Mesodermal cell (in vitro differentiated cells): ENCODE data around the gene VRK1. TPM values are rescaled to one million over a fixed set of nuclear protein-coding genes. Genes with fewer than 3 reads are reported as not detected.

Experiments used
- H3K27ac ChIP-seq: 2 replicates; pipeline ENCODE4 v1.7.0; 2013; ENCODE audit warnings: mild to moderate bottlenecking, low read depth, low read length, moderate library complexity; ENCODE audit not compliant: severe bottlenecking
- H3K36me3 ChIP-seq: 2 replicates; pipeline ENCODE4 v1.7.1; 2013; ENCODE audit warnings: mild to moderate bottlenecking, low read length, moderate library complexity; ENCODE audit not compliant: control insufficient read depth, insufficient read depth
- H3K4me1 ChIP-seq: one replicate; pipeline ENCODE4 v1.7.1; 2013; ENCODE audit warnings: mild to moderate bottlenecking, low read length; ENCODE audit not compliant: insufficient read depth, control insufficient read depth, poor library complexity, severe bottlenecking
- H3K4me3 ChIP-seq: 2 replicates; pipeline ENCODE4 v1.7.0; 2013; ENCODE audit warnings: low read length, control low read depth, mild to moderate bottlenecking; ENCODE audit not compliant: insufficient read depth, poor library complexity, severe bottlenecking; ENCODE audit errors: extremely low read depth
- H3K9me3 ChIP-seq: 2 replicates; pipeline ENCODE4 v1.7.1; 2013; ENCODE audit warnings: mild to moderate bottlenecking, low read length, moderate library complexity; ENCODE audit not compliant: control insufficient read depth
- WGBS, 2 experiments: methylation state at CpG; one replicate each; pipeline ENCODE4 v1.1.5; 2013; ENCODE audit warnings: missing lambda C conversion rate in 2 of 2; ENCODE audit not compliant: insufficient coverage in 2 of 2; 5-methylcytosine and 5-hydroxymethylcytosine counted together
- polyA plus RNA-seq, 2 experiments: library from polyadenylated mRNA; stranded (reverse); fragments of 50-300 nt; gene quantifications; one replicate each; pipeline ENCODE4 v1.2.3, GENCODE V29; 2013

The VRK1 gene
- polyA plus RNA-seq (2013, experiment 1 of 2): 30.3 TPM
- 34.7 TPM for polyA plus RNA-seq (2013, experiment 2 of 2)

DNA sequence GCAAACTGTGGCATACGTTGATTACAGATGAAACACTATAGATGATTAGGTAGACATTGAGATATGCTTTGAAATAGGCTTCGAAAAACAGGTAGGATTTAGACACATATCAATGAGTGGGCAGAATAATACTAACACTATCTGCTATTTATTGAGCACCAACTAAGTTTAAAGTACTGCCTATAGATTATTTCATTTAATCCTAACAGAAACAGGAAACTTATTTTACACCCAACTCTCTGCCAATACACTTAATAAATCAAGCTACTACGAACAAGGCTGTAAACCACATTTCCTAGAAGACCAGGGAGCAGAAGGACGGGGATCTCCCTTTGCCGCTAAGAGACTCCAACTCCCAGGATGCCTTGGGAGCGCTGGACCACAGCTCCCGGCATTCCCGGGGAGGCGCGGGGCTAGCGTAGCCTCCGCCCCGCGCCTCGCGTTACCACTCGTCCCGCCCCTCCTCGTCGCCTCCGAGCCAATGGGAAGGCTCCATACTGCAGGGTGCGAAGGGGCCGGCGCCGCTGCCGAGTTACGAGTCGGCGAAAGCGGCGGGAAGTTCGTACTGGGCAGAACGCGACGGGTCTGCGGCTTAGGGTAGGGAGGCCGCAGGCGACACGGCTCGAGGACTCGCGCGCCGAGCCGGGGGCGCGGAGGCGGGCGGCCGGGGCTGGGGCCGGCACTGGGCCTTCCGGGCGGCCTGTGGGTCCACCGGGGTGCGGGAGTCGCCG lies at the start of gene VRK1:
Gene VRK1 (plus strand): TSS at position 532 of the 731 bp plus-strand sequence. CDS start 36,090 bp downstream, outside the sequence.
- Histone ChIP-seq H3K36me3 (no peaks in the 10 kb centered on the region), H3K27ac (peak within 1 kb of the TSS; percentile 78)
- WGBS, 2 experiments: 1% methylated on average over 24 to 46 of the region's 57 CpGs

DNA sequence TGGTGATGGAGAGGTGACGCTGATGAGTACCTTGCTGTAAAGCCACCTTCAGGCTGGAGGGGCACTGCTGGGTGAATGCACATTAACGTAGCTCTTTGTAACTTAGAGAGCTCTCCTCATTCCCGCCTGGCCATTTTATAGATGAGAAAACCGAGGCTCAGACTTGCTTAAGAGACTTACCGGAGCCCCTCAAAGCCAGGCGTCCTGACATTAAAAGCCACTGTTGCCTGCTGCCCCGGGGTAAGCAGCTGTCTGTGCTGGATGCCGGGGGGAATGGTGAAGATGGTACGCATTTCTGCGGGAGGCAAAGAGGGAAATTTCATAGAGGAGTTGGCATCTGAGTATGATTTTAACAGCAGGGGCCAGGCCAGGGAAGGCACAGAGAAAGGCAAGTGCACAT lies 49.6 kb upstream of the VRK1 start:
- no peaks in the 10 kb centered on the region for H3K4me1 ChIP-seq
- 84 to 95% methylated on average over 9 to 10 of the region's 10 CpGs for WGBS, 2 experiments
- no peak overlapping the region for H3K27ac ChIP-seq
- H3K9me3 ChIP-seq: no peaks in the 10 kb centered on the region
- H3K36me3 ChIP-seq: no peaks in the 10 kb centered on the region
- H3K4me3 ChIP-seq: no peak overlapping the region

More for the DNA sequence above, at the start of gene VRK1:
- Histone ChIP-seq H3K4me3 (peak within 1 kb of the TSS; percentile 88), H3K4me1 (peaks cover 9% of the 10 kb centered on the region), H3K9me3 (no peaks in the 10 kb centered on the region)

GRCh38 chr14:96748362-96748761 lies 48.8 kb upstream of the VRK1 start:
- 68 to 100% methylated on average over 1 to 2 of the region's 6 CpGs for WGBS, 2 experiments

GRCh38 chr14:96751505-96751904 lies 45.7 kb upstream of the VRK1 start:
- H3K9me3 ChIP-seq: no peaks in the 10 kb centered on the region
- no peak overlapping the region for H3K27ac ChIP-seq
- no CpG with 5 or more reads among the region's 3 CpGs for WGBS, 2 experiments
- H3K4me1 ChIP-seq: peaks cover 6% of the 10 kb centered on the region
- H3K36me3 ChIP-seq: no peaks in the 10 kb centered on the region
- H3K4me3 ChIP-seq: no peak overlapping the region

More at GRCh38 chr14:96748362-96748761, 48.8 kb upstream of the VRK1 start:
- no peaks in the 10 kb centered on the region for H3K36me3 ChIP-seq
- H3K9me3 ChIP-seq: no peaks in the 10 kb centered on the region
- no peak overlapping the region for H3K4me3 ChIP-seq
- no peak overlapping the region for H3K27ac ChIP-seq
- H3K4me1 ChIP-seq: no peaks in the 10 kb centered on the region

DNA sequence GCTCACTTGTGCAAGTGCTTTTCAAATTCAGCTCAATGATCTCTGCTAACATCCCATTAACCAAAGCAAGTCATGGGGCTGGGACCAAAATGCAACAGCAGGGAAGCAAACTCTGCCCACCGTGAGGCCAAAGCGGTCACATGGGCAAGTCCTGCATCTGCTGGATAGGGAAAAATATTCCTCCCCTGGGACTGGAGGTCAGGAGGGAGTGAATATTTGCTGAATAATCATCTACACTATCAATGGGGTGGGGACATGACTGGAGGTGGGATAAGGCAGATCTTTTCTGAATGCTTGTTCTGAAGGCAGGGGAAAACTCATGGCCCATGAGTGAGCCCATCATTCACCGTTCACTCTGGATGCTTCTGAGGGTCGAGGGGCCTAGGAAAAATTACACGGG lies 45.1 kb upstream of the VRK1 start:
- H3K4me3 ChIP-seq: no peak overlapping the region
- WGBS, 2 experiments: 89 to 94% methylated on average over 5 of the region's 5 CpGs
- H3K9me3 ChIP-seq: no peaks in the 10 kb centered on the region
- peaks cover 6% of the 10 kb centered on the region for H3K4me1 ChIP-seq
- no peak overlapping the region for H3K27ac ChIP-seq
- no peaks in the 10 kb centered on the region for H3K36me3 ChIP-seq

- Histone ChIP-seq H3K4me3 (no peak overlapping the region), H3K27ac (no peak overlapping the region), H3K36me3 (no peaks in the 10 kb centered on the region), H3K9me3 (no peaks in the 10 kb centered on the region), H3K4me1 (peaks cover 6% of the 10 kb centered on the region)
- 90% methylated on average over 2 of the region's 3 CpGs; no CpG with 5 or more reads in 1 of the 2 experiments for WGBS, 2 experiments
Measured at GRCh38 chr14:96752594-96752993, 44.6 kb upstream of the VRK1 start.

DNA sequence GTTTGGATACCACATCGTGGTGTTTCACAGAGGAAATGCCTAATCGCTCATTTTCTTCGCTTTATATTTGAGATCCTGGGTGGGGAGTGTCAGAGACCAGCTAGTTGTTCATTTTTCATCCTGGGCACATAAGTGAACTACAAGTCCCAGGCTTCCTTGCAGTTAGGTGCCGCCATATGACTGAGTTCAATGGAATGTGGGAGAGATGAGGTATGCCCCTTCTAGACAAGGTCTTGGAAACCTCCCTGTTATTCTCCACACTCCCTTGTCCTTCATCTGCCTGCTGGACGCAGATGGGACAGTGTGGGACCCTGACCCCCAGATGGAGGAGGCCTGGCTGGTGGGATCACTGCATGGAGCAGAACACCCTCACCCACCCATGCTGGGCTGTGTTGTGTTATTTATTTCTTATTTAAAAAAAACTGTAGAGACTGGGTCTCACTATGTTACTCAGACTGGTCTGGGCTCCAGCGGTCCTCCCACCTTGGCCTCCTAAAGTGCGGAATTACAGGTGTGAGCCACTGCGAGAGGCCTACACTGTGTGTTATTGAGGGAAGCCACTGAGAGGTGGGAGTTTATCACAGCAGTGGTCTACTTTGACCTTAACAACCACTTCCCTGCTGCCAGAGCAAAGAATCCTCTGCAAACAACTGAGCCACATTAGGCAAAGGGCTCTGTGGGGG lies 42.9 kb upstream of the VRK1 start:
- peaks cover 6% of the 10 kb centered on the region for H3K4me1 ChIP-seq
- H3K9me3 ChIP-seq: no peaks in the 10 kb centered on the region
- no peak overlapping the region for H3K27ac ChIP-seq
- no peak overlapping the region for H3K4me3 ChIP-seq
- WGBS, 2 experiments: 94 to 98% methylated on average over 6 of the region's 8 CpGs
- no peaks in the 10 kb centered on the region for H3K36me3 ChIP-seq

- Histone ChIP-seq H3K36me3 (no peaks in the 10 kb centered on the region), H3K4me1 (peaks cover 6% of the 10 kb centered on the region), H3K27ac (no peak overlapping the region), H3K9me3 (no peaks in the 10 kb centered on the region), H3K4me3 (no peak overlapping the region)
- WGBS, 2 experiments: 62 to 75% methylated on average over 4 to 6 of the region's 6 CpGs
Measured at GRCh38 chr14:96754845-96755184, 42.4 kb upstream of the VRK1 start.

- Histone ChIP-seq H3K27ac (no peak overlapping the region), H3K4me1 (peaks cover 6% of the 10 kb centered on the region), H3K36me3 (no peaks in the 10 kb centered on the region), H3K4me3 (no peak overlapping the region), H3K9me3 (no peaks in the 10 kb centered on the region)
- WGBS, 2 experiments: 40 to 53% methylated on average over 2 to 3 of the region's 5 CpGs
Measured at GRCh38 chr14:96756745-96757144, 40.4 kb upstream of the VRK1 start.

DNA sequence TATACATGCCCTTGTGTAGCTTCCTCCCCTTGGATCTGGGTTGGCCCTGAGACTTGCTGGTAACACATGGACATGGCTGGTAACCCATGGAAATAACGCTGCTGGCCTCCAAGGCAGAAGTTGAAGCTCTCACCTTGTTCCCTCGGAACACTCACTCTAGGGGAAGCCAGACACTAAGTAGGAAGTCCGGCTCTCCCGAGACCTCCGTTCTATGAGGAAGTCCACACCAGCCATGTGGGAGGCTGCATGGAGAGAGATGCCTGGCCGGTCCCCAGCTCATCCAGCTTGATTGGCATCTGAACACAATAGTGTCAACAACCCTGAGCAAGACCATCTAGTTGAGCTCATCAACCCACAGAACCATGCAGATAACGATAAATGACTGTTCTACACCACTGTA lies 39.7 kb upstream of the VRK1 start:
- 77 to 82% methylated on average over 6 to 7 of the region's 7 CpGs for whole genome bisulfite sequencing, 2 experiments
- Histone ChIP-seq H3K4me3 (no peak overlapping the region), H3K36me3 (no peaks in the 10 kb centered on the region), H3K4me1 (peaks cover 6% of the 10 kb centered on the region), H3K9me3 (no peaks in the 10 kb centered on the region), H3K27ac (no peak overlapping the region)

GRCh38 chr14:96761066-96761465 lies 36.1 kb upstream of the VRK1 start:
- Histone ChIP-seq H3K27ac (no peak overlapping the region), H3K36me3 (no peaks in the 10 kb centered on the region)
- WGBS, 2 experiments: 60 to 93% methylated on average over 1 to 5 of the region's 6 CpGs

More at GRCh38 chr14:96761066-96761465, 36.1 kb upstream of the VRK1 start:
- H3K4me1 ChIP-seq: no peaks in the 10 kb centered on the region
- H3K9me3 ChIP-seq: no peaks in the 10 kb centered on the region
- H3K4me3 ChIP-seq: no peak overlapping the region
